ENCODE measurements around the gene AOC2. TPM values are rescaled to one million over a fixed set of nuclear protein-coding genes. Genes with fewer than 3 reads are reported as not detected.

The AOC2 gene
- total and polyA plus RNA-seq, 2 of the 13 experiments (the other 11 are each of a cell fraction or from before 2014, with no cell fraction given): 1.2 to 3.3 TPM

DNA sequence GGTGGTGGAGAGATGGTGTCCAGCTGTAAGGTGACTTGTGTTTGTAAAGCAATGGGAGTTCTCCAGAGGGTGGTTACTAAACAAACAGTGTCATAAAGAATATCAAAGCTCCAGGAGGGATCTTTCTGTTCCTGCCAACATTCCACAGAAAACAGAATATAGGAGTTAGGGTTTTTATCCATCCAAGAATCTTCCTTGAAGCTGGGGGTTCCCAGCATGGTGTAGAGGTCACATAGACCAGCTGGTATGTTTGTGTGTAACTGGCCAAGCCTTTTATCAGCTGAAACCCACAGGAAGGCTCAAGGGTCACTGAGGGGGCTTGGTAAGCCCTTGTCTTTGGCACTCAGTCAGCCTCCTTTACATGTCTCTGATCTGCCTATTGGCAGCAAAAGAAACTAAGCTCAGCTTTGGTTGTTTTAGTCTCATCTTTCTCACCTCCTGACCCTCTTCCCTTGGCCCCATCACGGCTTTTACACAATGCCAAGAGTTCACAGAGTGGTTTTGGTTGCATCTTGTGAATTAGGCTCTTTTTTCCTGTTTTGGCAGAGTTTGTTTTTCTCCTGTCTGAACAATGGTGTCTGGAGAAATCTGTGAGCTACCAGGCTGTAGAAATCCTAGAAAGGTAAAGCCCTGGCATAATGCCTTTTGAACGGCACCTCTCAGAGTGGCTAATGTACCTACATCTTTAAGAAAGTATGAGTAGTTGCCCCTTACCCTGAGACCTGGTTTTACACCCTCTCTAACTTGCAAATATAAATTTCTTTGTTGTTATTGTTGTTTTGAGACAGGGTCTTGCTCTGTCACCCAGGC lies 41.1 kb upstream of the AOC2 start (continued):
- TF ChIP-seq, protein P1, sequence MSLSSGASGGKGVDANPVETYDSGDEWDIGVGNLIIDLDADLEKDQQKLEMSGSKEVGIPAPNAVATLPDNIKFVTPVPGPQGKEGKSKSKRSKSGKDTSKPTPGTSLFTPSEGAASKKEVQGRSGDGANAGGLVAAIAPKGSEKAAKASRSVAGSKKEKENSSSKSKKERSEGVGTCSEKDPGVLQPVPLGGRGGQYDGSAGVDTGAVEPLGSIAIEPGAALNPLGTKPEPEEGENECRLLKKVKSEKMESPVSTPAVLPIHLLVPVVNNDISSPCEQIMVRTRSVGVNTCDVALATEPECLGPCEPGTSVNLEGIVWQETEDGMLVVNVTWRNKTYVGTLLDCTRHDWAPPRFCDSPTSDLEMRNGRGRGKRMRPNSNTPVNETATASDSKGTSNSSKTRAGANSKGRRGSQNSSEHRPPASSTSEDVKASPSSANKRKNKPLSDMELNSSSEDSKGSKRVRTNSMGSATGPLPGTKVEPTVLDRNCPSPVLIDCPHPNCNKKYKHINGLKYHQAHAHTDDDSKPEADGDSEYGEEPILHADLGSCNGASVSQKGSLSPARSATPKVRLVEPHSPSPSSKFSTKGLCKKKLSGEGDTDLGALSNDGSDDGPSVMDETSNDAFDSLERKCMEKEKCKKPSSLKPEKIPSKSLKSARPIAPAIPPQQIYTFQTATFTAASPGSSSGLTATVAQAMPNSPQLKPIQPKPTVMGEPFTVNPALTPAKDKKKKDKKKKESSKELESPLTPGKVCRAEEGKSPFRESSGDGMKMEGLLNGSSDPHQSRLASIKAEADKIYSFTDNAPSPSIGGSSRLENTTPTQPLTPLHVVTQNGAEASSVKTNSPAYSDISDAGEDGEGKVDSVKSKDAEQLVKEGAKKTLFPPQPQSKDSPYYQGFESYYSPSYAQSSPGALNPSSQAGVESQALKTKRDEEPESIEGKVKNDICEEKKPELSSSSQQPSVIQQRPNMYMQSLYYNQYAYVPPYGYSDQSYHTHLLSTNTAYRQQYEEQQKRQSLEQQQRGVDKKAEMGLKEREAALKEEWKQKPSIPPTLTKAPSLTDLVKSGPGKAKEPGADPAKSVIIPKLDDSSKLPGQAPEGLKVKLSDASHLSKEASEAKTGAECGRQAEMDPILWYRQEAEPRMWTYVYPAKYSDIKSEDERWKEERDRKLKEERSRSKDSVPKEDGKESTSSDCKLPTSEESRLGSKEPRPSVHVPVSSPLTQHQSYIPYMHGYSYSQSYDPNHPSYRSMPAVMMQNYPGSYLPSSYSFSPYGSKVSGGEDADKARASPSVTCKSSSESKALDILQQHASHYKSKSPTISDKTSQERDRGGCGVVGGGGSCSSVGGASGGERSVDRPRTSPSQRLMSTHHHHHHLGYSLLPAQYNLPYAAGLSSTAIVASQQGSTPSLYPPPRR (CRISPR knock-in tag; IDR thresholded peaks at IDR 0.05; ENCODE audit: borderline replicate concordance): no peak
- TF ChIP-seq CREM (IDR thresholded peaks at IDR 0.05) (peak; percentile 57; the same call in 1 of the 2 replicates), CREM (CRISPR knock-in tag; IDR thresholded peaks at IDR 0.05) (no peak), HNF4G (IDR thresholded peaks at IDR 0.05; ENCODE audit: borderline replicate concordance, low read depth, low read length) (peak; percentile 94), HNF4G (CRISPR knock-in tag; IDR thresholded peaks at IDR 0.05; ENCODE audit: borderline replicate concordance, low read depth) (peak; percentile 81; the same call in 1 of the 2 replicates), NONO (IDR thresholded peaks at IDR 0.05) (no peak), NONO (CRISPR knock-in tag; conservative IDR thresholded peaks at IDR 0.05) (no peak), MBD4 (IDR thresholded peaks at IDR 0.05; ENCODE audit: borderline replicate concordance, low read length) (0 out of 2 replicates have a peak, but pooled peaks have one; percentile 31), NFE2L1 (CRISPR knock-in tag; IDR thresholded peaks at IDR 0.05; ENCODE audit: borderline replicate concordance) (no peak), ZNF569 (CRISPR knock-in tag; IDR thresholded peaks at IDR 0.05; ENCODE audit: borderline replicate concordance) (no peak; the same call in 1 of the 2 replicates), TGIF2 (CRISPR knock-in tag; IDR thresholded peaks at IDR 0.05) (no peak), HDAC1 (CRISPR knock-in tag; IDR thresholded peaks at IDR 0.05) (peak; percentile 23; the same call in 1 of the 2 replicates)
- TF ChIP-seq, protein P2, sequence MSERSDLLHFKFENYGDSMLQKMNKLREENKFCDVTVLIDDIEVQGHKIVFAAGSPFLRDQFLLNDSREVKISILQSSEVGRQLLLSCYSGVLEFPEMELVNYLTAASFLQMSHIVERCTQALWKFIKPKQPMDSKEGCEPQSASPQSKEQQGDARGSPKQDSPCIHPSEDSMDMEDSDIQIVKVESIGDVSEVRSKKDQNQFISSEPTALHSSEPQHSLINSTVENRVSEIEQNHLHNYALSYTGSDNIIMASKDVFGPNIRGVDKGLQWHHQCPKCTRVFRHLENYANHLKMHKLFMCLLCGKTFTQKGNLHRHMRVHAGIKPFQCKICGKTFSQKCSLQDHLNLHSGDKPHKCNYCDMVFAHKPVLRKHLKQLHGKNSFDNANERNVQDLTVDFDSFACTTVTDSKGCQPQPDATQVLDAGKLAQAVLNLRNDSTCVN (CRISPR knock-in tag; IDR thresholded peaks at IDR 0.05; ENCODE audit: borderline replicate concordance): no peak
- TF ChIP-seq, protein P3, sequence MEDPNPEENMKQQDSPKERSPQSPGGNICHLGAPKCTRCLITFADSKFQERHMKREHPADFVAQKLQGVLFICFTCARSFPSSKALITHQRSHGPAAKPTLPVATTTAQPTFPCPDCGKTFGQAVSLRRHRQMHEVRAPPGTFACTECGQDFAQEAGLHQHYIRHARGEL (CRISPR knock-in tag; IDR thresholded peaks at IDR 0.05): no peak

Data from HepG2 (cell line).